ENCODE results near the gene VSX1.

The VSX1 gene

GRCh38 chr20:25044660-25045342 lies 37.1 kb downstream of the VSX1 start:
- Histone ChIP-seq H3K9ac (ENCODE audit: insufficient read length) (no peak overlapping the region), H3K27ac (no peak overlapping the region), H3K36me3 (ENCODE audit: insufficient read depth, low read length) (no peaks in the 10 kb centered on the region), H3K4me3 (no peak overlapping the region), H3K9me3 (ENCODE audit: low read depth, low read length) (no peaks in the 10 kb centered on the region)
- DNase-seq (ENCODE audit: low read depth, low spot score), result no peak
- TF ChIP-seq FOXP2 (optimal IDR thresholded peaks at IDR 0.05; ENCODE audit: control extremely low read depth, extremely low read length, insufficient read depth) (no peak), EZH2 (IDR thresholded peaks at IDR 0.05) (no peak), POLR2AphosphoS5 (IDR thresholded peaks at IDR 0.05; ENCODE audit: borderline replicate concordance, low read depth, low read length) (no peak)

- no peaks in the 10 kb centered on the region for H3K36me3 ChIP-seq (ENCODE audit: insufficient read depth, low read length)
- no peak overlapping the region for H3K9ac ChIP-seq (ENCODE audit: insufficient read length)
- no peak overlapping the region for H3K27ac ChIP-seq
These were observed 37.7 kb downstream of the VSX1 start for GRCh38 chr20:25044261-25044560.

GRCh38 chr20:25043499-25044260 lies 38.3 kb downstream of the VSX1 start:
- H3K27ac ChIP-seq, result no peak overlapping the region
- TF ChIP-seq EZH2 (IDR thresholded peaks at IDR 0.05) (no peak), POLR2AphosphoS5 (IDR thresholded peaks at IDR 0.05; ENCODE audit: borderline replicate concordance, low read depth, low read length) (no peak)
- no peaks in the 10 kb centered on the region for H3K36me3 ChIP-seq (ENCODE audit: insufficient read depth, low read length)
- no peaks in the 10 kb centered on the region for H3K9me3 ChIP-seq (ENCODE audit: low read depth, low read length)
- no peak overlapping the region for H3K9ac ChIP-seq (ENCODE audit: insufficient read length)
- no peak overlapping the region for H3K4me3 ChIP-seq
- DNase-seq (ENCODE audit: low read depth, low spot score), result no peak

More at GRCh38 chr20:25044261-25044560, 37.7 kb downstream of the VSX1 start:
- DNase-seq (ENCODE audit: low read depth, low spot score), result no peak
- no peak overlapping the region for H3K4me3 ChIP-seq
- H3K9me3 ChIP-seq (ENCODE audit: low read depth, low read length), result no peaks in the 10 kb centered on the region
- TF ChIP-seq FOXP2 (optimal IDR thresholded peaks at IDR 0.05; ENCODE audit: control extremely low read depth, extremely low read length, insufficient read depth) (no peak), POLR2AphosphoS5 (IDR thresholded peaks at IDR 0.05; ENCODE audit: borderline replicate concordance, low read depth, low read length) (no peak), EZH2 (IDR thresholded peaks at IDR 0.05) (no peak)

GRCh38 chr20:25042531-25043498 lies 39.1 kb downstream of the VSX1 start:
- no peak overlapping the region for H3K9ac ChIP-seq (ENCODE audit: insufficient read length)
- H3K27ac ChIP-seq, result no peak overlapping the region
- H3K36me3 ChIP-seq (ENCODE audit: insufficient read depth, low read length), result no peaks in the 10 kb centered on the region
- no peaks in the 10 kb centered on the region for H3K9me3 ChIP-seq (ENCODE audit: low read depth, low read length)
- no peak overlapping the region for H3K4me3 ChIP-seq
- TF ChIP-seq EZH2 (IDR thresholded peaks at IDR 0.05) (no peak), FOXP2 (optimal IDR thresholded peaks at IDR 0.05; ENCODE audit: control extremely low read depth, extremely low read length, insufficient read depth) (no peak), POLR2AphosphoS5 (IDR thresholded peaks at IDR 0.05; ENCODE audit: borderline replicate concordance, low read depth, low read length) (no peak)
- DNase-seq (ENCODE audit: low read depth, low spot score), result no peak

GRCh38 chr20:25041813-25042530 lies 40.0 kb downstream of the VSX1 start:
- H3K27ac ChIP-seq, result no peak overlapping the region
- no peak overlapping the region for H3K4me3 ChIP-seq
- TF ChIP-seq EZH2 (IDR thresholded peaks at IDR 0.05) (no peak), FOXP2 (optimal IDR thresholded peaks at IDR 0.05; ENCODE audit: control extremely low read depth, extremely low read length, insufficient read depth) (no peak), POLR2AphosphoS5 (IDR thresholded peaks at IDR 0.05; ENCODE audit: borderline replicate concordance, low read depth, low read length) (no peak)
- no peaks in the 10 kb centered on the region for H3K36me3 ChIP-seq (ENCODE audit: insufficient read depth, low read length)
- H3K9me3 ChIP-seq (ENCODE audit: low read depth, low read length), result no peaks in the 10 kb centered on the region
- no peak overlapping the region for H3K9ac ChIP-seq (ENCODE audit: insufficient read length)
- no peak for DNase-seq (ENCODE audit: low read depth, low spot score)

- Histone ChIP-seq H3K9me3 (ENCODE audit: low read depth, low read length) (no peaks in the 10 kb centered on the region), H3K27ac (no peak overlapping the region), H3K9ac (ENCODE audit: insufficient read length) (no peak overlapping the region), H3K36me3 (ENCODE audit: insufficient read depth, low read length) (no peaks in the 10 kb centered on the region), H3K4me3 (no peak overlapping the region)
- TF ChIP-seq EZH2 (IDR thresholded peaks at IDR 0.05), result no peak
- TF ChIP-seq FOXP2 (optimal IDR thresholded peaks at IDR 0.05; ENCODE audit: control extremely low read depth, extremely low read length, insufficient read depth), result no peak
- TF ChIP-seq POLR2AphosphoS5 (IDR thresholded peaks at IDR 0.05; ENCODE audit: borderline replicate concordance, low read depth, low read length), result no peak
- DNase-seq (ENCODE audit: low read depth, low spot score), result no peak
These were observed 41.5 kb downstream of the VSX1 start for GRCh38 chr20:25040438-25040831.

GRCh38 chr20:25039697-25040437 lies 42.1 kb downstream of the VSX1 start:
- no peak overlapping the region for H3K27ac ChIP-seq
- TF ChIP-seq EZH2 (IDR thresholded peaks at IDR 0.05) (no peak), FOXP2 (optimal IDR thresholded peaks at IDR 0.05; ENCODE audit: control extremely low read depth, extremely low read length, insufficient read depth) (no peak), POLR2AphosphoS5 (IDR thresholded peaks at IDR 0.05; ENCODE audit: borderline replicate concordance, low read depth, low read length) (no peak)
- no peaks in the 10 kb centered on the region for H3K9me3 ChIP-seq (ENCODE audit: low read depth, low read length)
- no peak overlapping the region for H3K4me3 ChIP-seq
- no peak overlapping the region for H3K9ac ChIP-seq (ENCODE audit: insufficient read length)
- H3K36me3 ChIP-seq (ENCODE audit: insufficient read depth, low read length), result no peaks in the 10 kb centered on the region
- no peak for DNase-seq (ENCODE audit: low read depth, low spot score)

All from SK-N-MC (cell line).